ENCODE measurements around the gene MRE11. TPM values are rescaled to one million over a fixed set of nuclear protein-coding genes. Genes with fewer than 3 reads are reported as not detected.

Gene MRE11
- total and polyA plus RNA-seq, 10 of the 15 experiments (the other 5 are each of a cell fraction or from before 2014, with no cell fraction given), result 16.2 to 39.2 (median 26.9) TPM

DNA sequence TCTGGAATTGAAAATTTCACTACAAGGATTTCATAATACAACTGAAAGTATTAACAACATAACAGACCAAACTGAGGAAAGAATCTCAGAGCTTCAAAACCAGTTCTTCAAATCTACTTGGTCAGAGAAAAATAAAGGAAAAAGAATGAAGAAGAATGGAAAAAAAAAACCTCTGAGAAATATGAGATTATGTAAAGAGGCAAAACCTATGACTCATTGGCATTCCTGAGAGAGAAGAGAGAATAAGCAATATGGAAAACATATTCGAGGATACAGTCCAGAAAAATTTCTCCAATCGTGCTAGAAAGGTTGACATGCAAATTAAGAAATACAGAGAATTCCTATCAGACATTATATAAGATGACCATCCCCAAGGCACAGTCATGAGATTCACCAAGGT lies 69.0 kb downstream of the MRE11 start:
- no peak for TF ChIP-seq POLR2AphosphoS2 (IDR thresholded peaks at IDR 0.05; ENCODE audit: low read depth, low read length)
- TF ChIP-seq IKZF2 (IDR thresholded peaks at IDR 0.05), result no peak
- TF ChIP-seq, protein P1, sequence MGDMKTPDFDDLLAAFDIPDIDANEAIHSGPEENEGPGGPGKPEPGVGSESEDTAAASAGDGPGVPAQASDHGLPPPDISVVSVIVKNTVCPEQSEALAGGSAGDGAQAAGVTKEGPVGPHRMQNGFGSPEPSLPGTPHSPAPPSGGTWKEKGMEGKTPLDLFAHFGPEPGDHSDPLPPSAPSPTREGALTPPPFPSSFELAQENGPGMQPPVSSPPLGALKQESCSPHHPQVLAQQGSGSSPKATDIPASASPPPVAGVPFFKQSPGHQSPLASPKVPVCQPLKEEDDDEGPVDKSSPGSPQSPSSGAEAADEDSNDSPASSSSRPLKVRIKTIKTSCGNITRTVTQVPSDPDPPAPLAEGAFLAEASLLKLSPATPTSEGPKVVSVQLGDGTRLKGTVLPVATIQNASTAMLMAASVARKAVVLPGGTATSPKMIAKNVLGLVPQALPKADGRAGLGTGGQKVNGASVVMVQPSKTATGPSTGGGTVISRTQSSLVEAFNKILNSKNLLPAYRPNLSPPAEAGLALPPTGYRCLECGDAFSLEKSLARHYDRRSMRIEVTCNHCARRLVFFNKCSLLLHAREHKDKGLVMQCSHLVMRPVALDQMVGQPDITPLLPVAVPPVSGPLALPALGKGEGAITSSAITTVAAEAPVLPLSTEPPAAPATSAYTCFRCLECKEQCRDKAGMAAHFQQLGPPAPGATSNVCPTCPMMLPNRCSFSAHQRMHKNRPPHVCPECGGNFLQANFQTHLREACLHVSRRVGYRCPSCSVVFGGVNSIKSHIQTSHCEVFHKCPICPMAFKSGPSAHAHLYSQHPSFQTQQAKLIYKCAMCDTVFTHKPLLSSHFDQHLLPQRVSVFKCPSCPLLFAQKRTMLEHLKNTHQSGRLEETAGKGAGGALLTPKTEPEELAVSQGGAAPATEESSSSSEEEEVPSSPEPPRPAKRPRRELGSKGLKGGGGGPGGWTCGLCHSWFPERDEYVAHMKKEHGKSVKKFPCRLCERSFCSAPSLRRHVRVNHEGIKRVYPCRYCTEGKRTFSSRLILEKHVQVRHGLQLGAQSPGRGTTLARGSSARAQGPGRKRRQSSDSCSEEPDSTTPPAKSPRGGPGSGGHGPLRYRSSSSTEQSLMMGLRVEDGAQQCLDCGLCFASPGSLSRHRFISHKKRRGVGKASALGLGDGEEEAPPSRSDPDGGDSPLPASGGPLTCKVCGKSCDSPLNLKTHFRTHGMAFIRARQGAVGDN (IDR thresholded peaks at IDR 0.05), result no peak
- no peak for TF ChIP-seq BACH1 (IDR thresholded peaks at IDR 0.05; ENCODE audit: borderline replicate concordance)
- no peak for TF ChIP-seq STAT3 (IDR thresholded peaks at IDR 0.05; ENCODE audit: low read depth, low read length)
- TF ChIP-seq, protein P2, sequence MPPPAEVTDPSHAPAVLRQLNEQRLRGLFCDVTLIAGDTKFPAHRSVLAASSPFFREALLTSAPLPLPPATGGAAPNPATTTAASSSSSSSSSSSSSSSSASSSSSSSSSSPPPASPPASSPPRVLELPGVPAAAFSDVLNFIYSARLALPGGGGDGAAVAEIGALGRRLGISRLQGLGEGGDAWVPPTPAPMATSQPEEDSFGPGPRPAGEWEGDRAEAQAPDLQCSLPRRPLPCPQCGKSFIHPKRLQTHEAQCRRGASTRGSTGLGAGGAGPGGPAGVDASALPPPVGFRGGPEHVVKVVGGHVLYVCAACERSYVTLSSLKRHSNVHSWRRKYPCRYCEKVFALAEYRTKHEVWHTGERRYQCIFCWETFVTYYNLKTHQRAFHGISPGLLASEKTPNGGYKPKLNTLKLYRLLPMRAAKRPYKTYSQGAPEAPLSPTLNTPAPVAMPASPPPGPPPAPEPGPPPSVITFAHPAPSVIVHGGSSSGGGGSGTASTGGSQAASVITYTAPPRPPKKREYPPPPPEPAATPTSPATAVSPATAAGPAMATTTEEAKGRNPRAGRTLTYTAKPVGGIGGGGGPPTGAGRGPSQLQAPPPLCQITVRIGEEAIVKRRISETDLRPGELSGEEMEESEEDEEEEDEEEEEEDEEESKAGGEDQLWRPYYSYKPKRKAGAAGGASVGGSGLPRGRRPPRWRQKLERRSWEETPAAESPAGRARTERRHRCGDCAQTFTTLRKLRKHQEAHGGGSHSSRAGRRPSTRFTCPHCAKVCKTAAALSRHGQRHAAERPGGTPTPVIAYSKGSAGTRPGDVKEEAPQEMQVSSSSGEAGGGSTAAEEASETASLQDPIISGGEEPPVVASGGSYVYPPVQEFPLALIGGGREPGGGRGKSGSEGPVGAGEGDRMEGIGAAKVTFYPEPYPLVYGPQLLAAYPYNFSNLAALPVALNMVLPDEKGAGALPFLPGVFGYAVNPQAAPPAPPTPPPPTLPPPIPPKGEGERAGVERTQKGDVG (CRISPR knock-in tag; IDR thresholded peaks at IDR 0.05), result no peak
- no peak overlapping the region for H3K4me2 ChIP-seq (ENCODE audit: control insufficient read depth, insufficient read depth)
- WGBS (ENCODE audit: insufficient coverage, insufficient replicate concordance, low lambda C conversion rate, missing lambda C conversion rate), result 97% methylated on average over 2 of the region's 2 CpGs
- H3K9me3 ChIP-seq (replicated peaks; ENCODE audit: control insufficient read depth, insufficient read depth, low read length), result peaks cover 2% of the 10 kb centered on the region; the same call in 1 of the 3 replicates
- no peak overlapping the region for H3K4me3 ChIP-seq
- in situ Hi-C loops (cut with MboI) (no loop called here), intact Hi-C loops (cut with micrococcal nuclease; ENCODE audit: unreplicated experiment) (loop anchor here (5.0 kb wide), 1 partner anchor 252 kb away; no protein-coding TSS in a partner anchor)
- H3K9ac ChIP-seq (ENCODE audit: control insufficient read depth, insufficient read depth, low read length), result no peak overlapping the region
- no peak for ATAC-seq
- no peak for FAIRE-seq
- H3K4me1 ChIP-seq (ENCODE audit: control insufficient read depth, insufficient read depth, low read length), result no peaks in the 10 kb centered on the region
- H2AFZ ChIP-seq (ENCODE audit: control insufficient read depth, low read depth, low read length), result no peak overlapping the region
- ChIA-PET SMC1A (ENCODE audit: uncharacterized antibody, unreplicated experiment) (interaction anchor here (1.2 to 1.5 kb wide), 3 partner anchors 8 to 239 kb away, joined by 3 read pairs; no protein-coding TSS in a partner anchor), CTCF (interaction anchor here (1.5 kb wide), 1 partner anchor 18 kb away, joined by 3 read pairs; no protein-coding TSS in a partner anchor), RAD21 (ENCODE audit: unreplicated experiment) (no interaction called here), POLR2A (no interaction called here)
- no peaks in the 10 kb centered on the region for H4K20me1 ChIP-seq (ENCODE audit: control insufficient read depth, insufficient read depth)
- no peak for DNase-seq (ENCODE audit: low read depth, low spot score)
- H3K79me2 ChIP-seq (ENCODE audit: control insufficient read depth, insufficient read depth, low read length), result no peaks in the 10 kb centered on the region
- no TSS peak for BruUV-seq (replicated peaks)
- H3K27ac ChIP-seq (ENCODE audit: control insufficient read depth, insufficient read depth), result no peak overlapping the region
- H3K36me3 ChIP-seq (ENCODE audit: control insufficient read depth in 2 of 2, insufficient read depth in 2 of 2, low read length in 1 of 2), result peaks cover 7 to 10% of the 10 kb centered on the region in 2 experiments
- H3K27me3 ChIP-seq (replicated peaks in 1 of 2; ENCODE audit: control insufficient read depth in 2 of 2, insufficient read depth in 2 of 2, low read length in 1 of 2), result no peaks in the 10 kb centered on the region
